GM13977 (cell line): ENCODE measurements around the gene KCNJ1.

Experiments
- DNase-seq: peaks from one replicate; pipeline ENCODE4 v3.0.0; 2012; ENCODE audit warnings: low spot score
- CTCF ChIP-seq: IDR thresholded peaks from 2 replicates; pipeline ENCODE4 v1.5.1; 2012; ENCODE audit warnings: mild to moderate bottlenecking, control low read depth; ENCODE audit not compliant: insufficient read depth; ENCODE audit errors: extremely low read depth, missing control alignments
- in situ Hi-C: fragments of 300-500 bp; cut with MboI; formaldehyde crosslinking; loops from one replicate; pipeline ENCODE4 v1.12.0; 2022; ENCODE audit warnings: low sequenced_read_pairs, low pct_unique_long_range_greater_than_20kb, mixed read lengths, inconsistent platforms; ENCODE audit not compliant: unreplicated experiment

Gene KCNJ1

GRCh38 chr11:128840137-128840536, 27.0 kb downstream of the KCNJ1 start:
- no peak for DNase-seq
- in situ Hi-C loops: loop anchor here (25.0 kb wide), 1 partner anchor 203 kb away; no protein-coding TSS in a partner anchor
- TF ChIP-seq CTCF: no peak

GRCh38 chr11:128839081-128839480, 28.0 kb downstream of the KCNJ1 start:
- in situ Hi-C loops: loop anchor here (25.0 kb wide), 1 partner anchor 202 kb away; no protein-coding TSS in a partner anchor
- no peak for TF ChIP-seq CTCF
- DNase-seq: no peak

GRCh38 chr11:128837627-128838026, 29.5 kb downstream of the KCNJ1 start:
- in situ Hi-C loops: loop anchor here (25.0 kb wide), 1 partner anchor 200 kb away; no protein-coding TSS in a partner anchor
- no peak for DNase-seq
- TF ChIP-seq CTCF: no peak

- no peak for TF ChIP-seq CTCF
- in situ Hi-C loops: loop anchor here (25.0 kb wide), 1 partner anchor 199 kb away; no protein-coding TSS in a partner anchor
- DNase-seq: no peak
Observed at GRCh38 chr11:128835741-128836430, 31.2 kb downstream of the KCNJ1 start.

GRCh38 chr11:128834157-128834556, 32.9 kb downstream of the KCNJ1 start:
- TF ChIP-seq CTCF: no peak
- in situ Hi-C loops: loop anchor here (25.0 kb wide), 1 partner anchor 197 kb away; no protein-coding TSS in a partner anchor
- no peak for DNase-seq

GRCh38 chr11:128832121-128832497, 35.0 kb downstream of the KCNJ1 start:
- in situ Hi-C loops: loop anchor here (25.0 kb wide), 1 partner anchor 195 kb away; no protein-coding TSS in a partner anchor
- TF ChIP-seq CTCF: no peak
- DNase-seq: no peak
